ENCODE data around the gene IGSF9B. TPM values are rescaled to one million over a fixed set of nuclear protein-coding genes. Genes with fewer than 3 reads are reported as not detected.
A peak's percentile ranks its signal among the peaks of the same experiment; 100 is the strongest.

Gene IGSF9B
- total RNA-seq, 2 donors from 2014 or later, result 25.4 to 279 TPM

GRCh38 chr11:133991101-133991500 lies 34.3 kb upstream of the IGSF9B start:
- Mint-ChIP-seq H3K27me3 (no peaks in the 10 kb centered on the region), H3K36me3 (ENCODE audit: low read depth) (no peaks in the 10 kb centered on the region), H3K9me3 (no peaks in the 10 kb centered on the region), H3K4me1 (peaks cover 5% of the 10 kb centered on the region), H3K27ac (no peak overlapping the region), H3K4me3 (no peak overlapping the region)
- no peak for ATAC-seq (replicated peaks)

DNA sequence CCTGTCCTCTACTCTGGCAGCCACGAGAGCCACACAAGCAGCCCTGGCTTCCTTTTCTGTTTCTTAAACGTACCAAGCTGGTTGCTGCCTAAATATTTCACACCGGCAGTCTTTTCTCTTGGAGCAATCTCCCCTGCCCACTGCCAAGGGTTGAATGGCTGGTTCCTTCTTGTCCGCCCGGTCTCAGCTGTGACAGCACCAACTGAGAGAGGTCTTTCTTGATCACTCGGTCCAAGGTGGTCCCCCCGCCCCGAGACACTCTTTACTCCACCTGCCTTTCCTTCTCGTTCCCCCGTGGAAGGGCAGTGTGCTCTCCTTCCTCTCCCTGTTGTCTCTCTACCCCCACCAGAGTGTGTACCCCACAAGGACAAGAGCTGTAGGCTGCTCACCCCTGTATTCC lies 33.7 kb upstream of the IGSF9B start:
- no peak for ATAC-seq (replicated peaks)
- no peaks in the 10 kb centered on the region for H3K9me3 Mint-ChIP-seq

GRCh38 chr11:133988686-133989410 lies 32.1 kb upstream of the IGSF9B start:
- Mint-ChIP-seq H3K36me3 (ENCODE audit: low read depth) (no peaks in the 10 kb centered on the region), H3K4me1 (no peaks in the 10 kb centered on the region), H3K27me3 (no peaks in the 10 kb centered on the region), H3K27ac (no peak overlapping the region), H3K9me3 (no peaks in the 10 kb centered on the region), H3K4me3 (no peak overlapping the region)
- no peak for ATAC-seq (replicated peaks)

More for the DNA sequence above, 33.7 kb upstream of the IGSF9B start:
- Mint-ChIP-seq H3K4me3 (no peak overlapping the region), H3K27ac (no peak overlapping the region), H3K36me3 (ENCODE audit: low read depth) (no peaks in the 10 kb centered on the region), H3K27me3 (no peaks in the 10 kb centered on the region), H3K4me1 (peaks cover 5% of the 10 kb centered on the region)

DNA sequence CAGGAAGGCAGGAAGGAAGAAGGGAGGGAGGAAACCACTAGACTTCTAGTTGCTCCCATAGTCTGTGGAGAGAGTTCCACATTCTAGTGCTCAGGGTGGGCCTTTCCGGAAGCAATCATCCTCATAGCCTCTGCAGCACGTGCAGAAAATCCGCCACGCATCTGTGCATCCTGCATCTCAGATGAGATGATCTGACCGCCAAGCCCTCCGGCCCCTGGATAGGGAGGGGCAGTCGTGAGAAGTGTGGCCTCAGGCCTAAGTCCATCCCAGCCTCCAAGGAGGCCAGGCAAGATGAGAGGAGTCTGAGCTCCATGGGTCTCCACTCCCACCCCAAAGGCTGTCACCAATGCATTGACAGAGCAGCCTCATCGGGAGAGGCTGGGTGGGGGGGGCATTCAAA lies 30.4 kb upstream of the IGSF9B start:
- Mint-ChIP-seq H3K27me3 (peaks cover 4% of the 10 kb centered on the region), H3K4me1 (no peaks in the 10 kb centered on the region), H3K27ac (no peak overlapping the region), H3K36me3 (ENCODE audit: low read depth) (no peaks in the 10 kb centered on the region), H3K4me3 (no peak overlapping the region), H3K9me3 (no peaks in the 10 kb centered on the region)
- ATAC-seq (replicated peaks), result no peak

DNA sequence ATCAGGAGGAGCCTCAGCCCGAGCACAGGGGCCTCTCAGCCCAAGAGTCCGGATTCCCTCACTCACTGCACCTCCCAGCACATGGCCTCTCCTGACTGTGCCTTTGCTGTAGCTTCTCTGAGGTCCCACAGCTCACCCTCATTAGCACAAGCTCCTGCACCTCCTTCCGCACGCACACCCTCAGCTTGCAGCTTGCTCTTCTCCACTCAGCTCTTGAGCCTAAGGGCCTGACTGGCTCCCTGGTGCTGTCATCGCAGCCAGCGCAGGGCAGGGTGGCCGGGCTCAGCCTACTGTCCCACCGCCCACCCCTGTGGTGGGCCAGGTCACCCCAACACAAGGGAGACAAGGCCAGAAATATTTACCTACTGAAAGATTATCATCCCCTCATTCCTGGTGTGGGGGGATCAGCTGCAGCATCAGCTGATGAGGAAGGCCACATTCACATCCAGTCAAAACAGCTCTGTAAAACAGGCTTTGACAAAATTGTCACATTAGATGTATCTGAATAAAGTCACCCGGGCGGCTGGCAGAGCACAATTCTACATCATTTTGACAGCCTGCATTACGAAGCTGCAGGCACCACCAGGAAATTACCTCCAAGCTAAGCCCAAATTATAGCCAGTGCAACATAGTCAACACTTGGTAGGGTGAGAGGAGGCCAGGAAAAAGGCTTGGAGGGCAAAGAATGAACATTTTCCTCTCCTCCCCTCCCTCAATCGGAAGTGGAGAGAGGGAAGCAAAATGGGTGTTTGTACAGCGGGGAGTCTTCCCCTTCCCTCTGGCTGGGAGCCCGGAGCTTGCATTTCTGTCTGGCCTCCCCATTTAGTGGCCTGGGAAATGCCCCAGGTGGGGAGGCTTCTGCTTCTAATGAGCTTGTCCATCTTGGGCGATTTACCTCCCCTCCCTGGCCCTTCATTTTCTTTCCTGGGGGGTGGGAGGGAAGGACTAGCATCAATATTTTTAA lies 29.5 kb upstream of the IGSF9B start:
- Mint-ChIP-seq H3K36me3 (ENCODE audit: low read depth) (no peaks in the 10 kb centered on the region), H3K9me3 (no peaks in the 10 kb centered on the region), H3K27ac (no peak overlapping the region), H3K4me1 (no peaks in the 10 kb centered on the region), H3K27me3 (peaks cover 9% of the 10 kb centered on the region), H3K4me3 (no peak overlapping the region)
- no peak for ATAC-seq (replicated peaks)

GRCh38 chr11:133984828-133985227 lies 28.1 kb upstream of the IGSF9B start:
- no peak for ATAC-seq (replicated peaks)
- H3K4me1 Mint-ChIP-seq, result no peaks in the 10 kb centered on the region
- no peak overlapping the region for H3K27ac Mint-ChIP-seq
- H3K4me3 Mint-ChIP-seq, result no peak overlapping the region
- H3K36me3 Mint-ChIP-seq (ENCODE audit: low read depth), result no peaks in the 10 kb centered on the region
- no peaks in the 10 kb centered on the region for H3K9me3 Mint-ChIP-seq
- H3K27me3 Mint-ChIP-seq, result peaks cover 9% of the 10 kb centered on the region

GRCh38 chr11:133983660-133984316 lies 27.0 kb upstream of the IGSF9B start:
- no peak overlapping the region for H3K4me3 Mint-ChIP-seq
- H3K27ac Mint-ChIP-seq, result peak overlapping the region; percentile 56
- H3K9me3 Mint-ChIP-seq, result no peaks in the 10 kb centered on the region
- H3K36me3 Mint-ChIP-seq (ENCODE audit: low read depth), result no peaks in the 10 kb centered on the region
- no peak for ATAC-seq (replicated peaks)
- peaks cover 9% of the 10 kb centered on the region for H3K27me3 Mint-ChIP-seq
- H3K4me1 Mint-ChIP-seq, result no peaks in the 10 kb centered on the region

DNA sequence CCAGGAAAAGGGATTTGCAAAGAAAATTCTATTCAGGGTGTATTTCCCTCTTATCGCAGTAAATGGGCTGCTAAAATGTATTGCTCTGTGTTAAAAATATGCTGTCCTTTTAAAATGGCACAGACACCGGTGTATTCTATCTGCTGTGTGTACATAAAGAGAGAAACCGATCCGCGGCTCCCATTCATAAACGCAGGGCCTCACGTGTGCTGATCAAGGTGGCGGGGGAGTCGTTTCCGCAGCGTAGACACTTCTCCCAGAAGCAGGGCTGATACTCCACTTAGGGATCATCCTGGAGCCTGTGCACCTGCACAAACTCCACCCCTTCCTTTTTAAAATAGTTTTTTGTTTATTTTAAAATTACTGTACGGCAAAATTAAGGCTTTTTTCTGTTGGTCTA lies 26.1 kb upstream of the IGSF9B start:
- ATAC-seq (replicated peaks), result no peak

DNA sequence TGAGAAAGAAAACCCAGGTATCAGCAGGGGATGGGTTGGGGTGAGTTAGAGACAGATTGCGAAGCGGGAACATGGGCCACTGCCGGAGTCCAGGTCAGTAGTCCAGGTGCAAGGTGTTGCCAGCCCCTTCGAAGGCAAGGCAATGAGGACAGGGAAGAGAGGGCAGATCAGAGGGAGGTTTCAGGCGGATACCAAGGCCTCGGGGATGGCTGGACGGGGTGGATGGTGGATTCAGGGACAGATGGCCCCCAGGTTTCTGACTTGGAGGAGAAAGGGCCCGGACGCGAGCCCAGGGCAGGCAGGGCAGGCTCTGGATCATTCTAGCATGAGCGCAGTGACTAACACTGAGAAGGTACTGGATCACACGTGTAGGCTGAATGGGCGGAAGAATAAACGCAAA lies 25.4 kb upstream of the IGSF9B start:
- Mint-ChIP-seq H3K4me1 (no peaks in the 10 kb centered on the region), H3K4me3 (no peak overlapping the region), H3K27me3 (peaks cover 9% of the 10 kb centered on the region), H3K9me3 (no peaks in the 10 kb centered on the region), H3K27ac (peak overlapping the region; percentile 46), H3K36me3 (ENCODE audit: low read depth) (no peaks in the 10 kb centered on the region)
- no peak for ATAC-seq (replicated peaks)

More for the DNA sequence above, 26.1 kb upstream of the IGSF9B start:
- no peaks in the 10 kb centered on the region for H3K9me3 Mint-ChIP-seq
- H3K27ac Mint-ChIP-seq, result no peak overlapping the region
- no peaks in the 10 kb centered on the region for H3K36me3 Mint-ChIP-seq (ENCODE audit: low read depth)
- H3K27me3 Mint-ChIP-seq, result peaks cover 9% of the 10 kb centered on the region
- H3K4me3 Mint-ChIP-seq, result no peak overlapping the region
- H3K4me1 Mint-ChIP-seq, result no peaks in the 10 kb centered on the region

DNA sequence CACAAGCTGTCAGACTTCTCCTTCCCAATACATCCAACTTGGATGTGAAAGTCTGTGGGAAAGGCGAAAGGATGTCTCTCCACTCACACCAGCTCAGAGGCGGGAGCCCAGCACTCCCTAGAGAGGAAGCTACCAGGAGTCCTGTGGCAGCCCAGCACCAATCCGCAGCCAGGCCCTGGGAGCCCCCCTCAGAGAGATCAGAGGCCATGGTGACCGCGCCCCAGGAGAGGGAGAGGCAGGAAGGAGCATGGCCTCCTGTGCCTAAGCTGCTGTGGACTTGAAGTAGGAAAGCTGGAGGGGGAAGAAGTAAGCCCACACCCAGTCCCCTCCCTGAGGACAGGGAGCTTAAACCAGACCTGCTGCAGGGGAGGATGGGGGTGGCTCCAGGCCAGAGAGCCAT lies 24.4 kb upstream of the IGSF9B start:
- H3K36me3 Mint-ChIP-seq (ENCODE audit: low read depth), result no peaks in the 10 kb centered on the region
- peaks cover 11% of the 10 kb centered on the region for H3K27me3 Mint-ChIP-seq
- no peak for ATAC-seq (replicated peaks)
- H3K4me3 Mint-ChIP-seq, result no peak overlapping the region
- no peak overlapping the region for H3K27ac Mint-ChIP-seq
- no peaks in the 10 kb centered on the region for H3K9me3 Mint-ChIP-seq
- H3K4me1 Mint-ChIP-seq, result no peaks in the 10 kb centered on the region

GRCh38 chr11:133980665-133981064 lies 23.9 kb upstream of the IGSF9B start:
- no peak for ATAC-seq (replicated peaks)
- Mint-ChIP-seq H3K27ac (no peak overlapping the region), H3K4me3 (no peak overlapping the region), H3K27me3 (peaks cover 16% of the 10 kb centered on the region), H3K9me3 (no peaks in the 10 kb centered on the region), H3K36me3 (ENCODE audit: low read depth) (no peaks in the 10 kb centered on the region), H3K4me1 (no peaks in the 10 kb centered on the region)

DNA sequence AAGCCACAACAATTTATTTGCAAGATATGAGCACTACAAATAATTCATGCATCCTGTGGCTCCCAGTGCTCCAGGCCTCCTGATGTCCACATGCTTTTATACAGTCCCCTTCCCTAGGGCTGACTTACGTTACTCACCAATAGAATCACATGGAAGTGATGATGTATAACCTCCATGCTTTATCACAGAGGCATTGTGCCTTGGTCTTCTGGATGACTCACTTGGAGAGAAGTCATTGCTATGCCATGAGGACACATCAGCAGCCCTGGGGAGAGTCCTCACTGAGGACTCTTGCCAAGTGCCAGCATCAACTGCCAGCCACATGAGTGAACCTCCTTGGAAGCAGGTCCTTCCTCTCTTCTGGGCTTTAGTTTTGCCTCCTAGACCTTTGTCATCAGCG lies 22.0 kb upstream of the IGSF9B start:
- no peaks in the 10 kb centered on the region for H3K9me3 Mint-ChIP-seq
- no peak overlapping the region for H3K4me3 Mint-ChIP-seq
- no peaks in the 10 kb centered on the region for H3K36me3 Mint-ChIP-seq (ENCODE audit: low read depth)
- H3K27ac Mint-ChIP-seq, result no peak overlapping the region
- peak; percentile 88 for ATAC-seq (replicated peaks)
- no peaks in the 10 kb centered on the region for H3K4me1 Mint-ChIP-seq
- H3K27me3 Mint-ChIP-seq, result peaks cover 21% of the 10 kb centered on the region

DNA sequence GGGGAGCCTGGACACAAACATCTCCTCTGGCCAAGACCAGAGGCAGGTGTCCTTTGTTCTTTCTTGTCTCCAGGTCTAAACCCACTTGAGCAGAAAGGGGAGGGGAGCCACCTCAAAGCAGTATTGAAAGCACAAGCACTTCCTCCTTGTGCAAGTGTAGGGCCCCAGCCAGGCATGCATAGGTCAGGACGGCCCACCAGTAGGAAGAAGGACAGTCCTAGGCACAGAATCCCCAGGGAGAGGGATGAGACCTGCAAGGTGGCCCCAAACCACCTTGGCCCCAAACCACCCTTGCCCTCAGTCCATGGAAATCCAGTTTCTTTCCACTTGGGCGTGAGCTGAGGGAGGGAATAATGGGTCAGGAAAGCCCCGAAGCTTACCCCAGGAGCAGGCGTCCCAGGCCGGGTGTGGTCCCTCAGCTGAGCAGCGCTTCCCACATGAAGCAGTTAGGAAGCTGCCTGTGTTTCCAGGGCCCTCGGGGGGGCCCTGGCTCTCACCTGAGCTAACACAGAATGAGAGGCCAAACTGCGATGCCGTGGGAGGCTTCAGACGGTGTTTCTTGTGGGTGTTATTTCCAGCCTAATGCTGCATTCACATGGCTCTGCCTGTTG lies 20.4 kb upstream of the IGSF9B start:
- no peak overlapping the region for H3K4me3 Mint-ChIP-seq
- H3K27me3 Mint-ChIP-seq, result peaks cover 26% of the 10 kb centered on the region
- H3K27ac Mint-ChIP-seq, result no peak overlapping the region
- H3K9me3 Mint-ChIP-seq, result no peaks in the 10 kb centered on the region
- H3K4me1 Mint-ChIP-seq, result no peaks in the 10 kb centered on the region
- H3K36me3 Mint-ChIP-seq (ENCODE audit: low read depth), result no peaks in the 10 kb centered on the region
- ATAC-seq (replicated peaks), result peak; percentile 52

- Mint-ChIP-seq H3K4me3 (no peak overlapping the region), H3K36me3 (ENCODE audit: low read depth) (no peaks in the 10 kb centered on the region), H3K9me3 (no peaks in the 10 kb centered on the region), H3K4me1 (no peaks in the 10 kb centered on the region), H3K27me3 (peaks cover 23% of the 10 kb centered on the region), H3K27ac (no peak overlapping the region)
- ATAC-seq (replicated peaks), result no peak
Observed at GRCh38 chr11:133975488-133975849, 18.7 kb upstream of the IGSF9B start.
